ENCODE results near the gene PTPRD. TPM values are rescaled to one million over a fixed set of nuclear protein-coding genes. Genes with fewer than 3 reads are reported as not detected.

Gene PTPRD
- total RNA-seq, 1 donor from 2014 or later = 0.05 TPM

DNA sequence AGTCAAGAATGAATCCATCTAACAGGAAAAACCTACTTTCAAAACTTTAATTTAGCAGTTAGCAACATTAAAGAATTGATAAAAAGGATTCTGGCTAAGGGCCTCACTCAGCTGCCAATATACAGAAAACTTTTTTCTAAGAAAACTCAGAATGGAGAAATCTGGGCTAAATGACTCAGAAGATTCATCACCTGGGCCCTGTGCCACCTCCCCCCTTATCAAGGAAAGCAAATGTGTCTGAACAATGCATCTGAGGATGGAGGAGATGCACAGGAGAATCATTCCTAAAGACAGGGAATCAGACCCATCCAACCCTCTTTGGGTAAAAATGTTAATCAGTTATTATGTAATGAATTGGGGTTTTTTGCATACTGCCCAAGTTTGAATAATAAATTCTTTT is 2221.2 kb downstream of the PTPRD start:
- DNase-seq (ENCODE audit: low spot score) = no peak
- Mint-ChIP-seq H3K27ac (no peak overlapping the region), H3K27me3 (ENCODE audit: insufficient read depth) (peaks cover 2% of the 10 kb centered on the region), H3K4me3 (no peak overlapping the region), H3K4me1 (ENCODE audit: low read depth) (no peaks in the 10 kb centered on the region), H3K36me3 (ENCODE audit: low read depth) (no peaks in the 10 kb centered on the region), H3K9me3 (no peaks in the 10 kb centered on the region)
- intact Hi-C loops (cut with micrococcal nuclease) = no loop called here

DNA sequence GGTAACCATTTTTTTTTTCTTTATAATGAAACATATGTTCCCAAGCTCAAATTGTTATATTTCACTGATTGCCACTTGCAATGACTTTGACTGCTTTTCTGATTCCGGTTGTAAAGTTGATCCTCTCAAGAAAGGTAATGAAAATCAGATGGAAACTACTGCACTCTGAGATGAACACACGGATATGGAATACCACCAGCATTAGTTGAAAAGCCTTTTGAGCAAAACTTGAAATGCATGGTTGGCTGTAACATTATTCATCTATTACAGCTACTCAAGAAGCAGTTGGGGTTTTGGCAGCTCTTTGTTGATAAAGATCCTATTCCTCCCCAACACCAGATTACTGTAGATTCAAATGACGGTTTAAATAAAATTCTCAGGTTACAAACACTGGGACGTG is 2221.7 kb downstream of the PTPRD start:
- intact Hi-C loops (cut with micrococcal nuclease) = no loop called here
- no peaks in the 10 kb centered on the region for H3K4me1 Mint-ChIP-seq (ENCODE audit: low read depth)
- H3K36me3 Mint-ChIP-seq (ENCODE audit: low read depth) = no peaks in the 10 kb centered on the region

DNA sequence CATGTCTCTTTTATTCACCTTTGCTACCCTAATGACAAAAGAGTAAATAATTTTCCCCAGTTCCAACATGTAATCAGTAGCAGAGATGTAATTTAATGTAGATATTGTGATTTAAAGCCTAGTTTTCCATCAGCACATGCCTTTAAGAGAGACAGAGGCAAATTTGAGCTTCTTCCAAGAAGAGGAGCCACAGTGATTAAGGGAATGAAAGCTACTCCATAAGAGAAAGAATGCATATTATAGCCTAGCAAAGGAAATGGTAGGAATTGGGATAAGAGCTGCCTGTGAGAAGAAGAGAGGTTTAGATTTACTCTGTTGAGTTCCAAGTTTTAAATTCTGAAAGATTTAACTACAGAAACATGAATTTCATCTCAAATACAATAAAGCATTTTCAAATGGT is 2222.2 kb downstream of the PTPRD start:
- no peak overlapping the region for H3K27ac Mint-ChIP-seq
- H3K4me3 Mint-ChIP-seq = no peak overlapping the region
- H3K27me3 Mint-ChIP-seq (ENCODE audit: insufficient read depth) = peaks cover under 1% of the 10 kb centered on the region
- no peak for DNase-seq (ENCODE audit: low spot score)
- intact Hi-C loops (cut with micrococcal nuclease) = no loop called here
- no peaks in the 10 kb centered on the region for H3K9me3 Mint-ChIP-seq
- no peaks in the 10 kb centered on the region for H3K36me3 Mint-ChIP-seq (ENCODE audit: low read depth)
- no peaks in the 10 kb centered on the region for H3K4me1 Mint-ChIP-seq (ENCODE audit: low read depth)

More for the DNA sequence above, 2221.7 kb downstream of the PTPRD start:
- Mint-ChIP-seq H3K4me3 (no peak overlapping the region), H3K27me3 (ENCODE audit: insufficient read depth) (peaks cover 2% of the 10 kb centered on the region), H3K9me3 (no peaks in the 10 kb centered on the region), H3K27ac (no peak overlapping the region)
- no peak for DNase-seq (ENCODE audit: low spot score)

DNA sequence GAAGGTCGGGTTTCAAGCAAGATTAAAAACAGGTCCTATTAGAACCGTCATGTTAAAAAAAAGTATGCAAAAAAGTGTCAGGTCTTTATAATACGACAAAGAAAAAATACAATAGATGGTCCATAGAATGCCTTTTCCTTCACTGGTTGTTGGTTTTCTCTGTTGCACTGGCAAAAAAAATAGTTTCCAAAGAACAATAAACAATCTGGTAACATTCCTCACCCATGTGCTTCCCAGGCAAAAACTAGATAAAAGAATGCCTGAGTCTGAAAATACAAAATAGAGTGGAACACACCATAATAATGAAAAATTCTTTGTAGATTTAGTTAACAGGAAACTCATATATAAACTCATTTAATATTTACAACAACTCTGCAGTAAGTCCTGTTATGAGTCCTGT is 2223.3 kb downstream of the PTPRD start:
- Mint-ChIP-seq H3K4me3 (no peak overlapping the region), H3K27me3 (ENCODE audit: insufficient read depth) (no peaks in the 10 kb centered on the region), H3K36me3 (ENCODE audit: low read depth) (no peaks in the 10 kb centered on the region), H3K4me1 (ENCODE audit: low read depth) (no peaks in the 10 kb centered on the region), H3K9me3 (no peaks in the 10 kb centered on the region), H3K27ac (no peak overlapping the region)
- intact Hi-C loops (cut with micrococcal nuclease) = no loop called here
- DNase-seq (ENCODE audit: low spot score) = no peak

DNA sequence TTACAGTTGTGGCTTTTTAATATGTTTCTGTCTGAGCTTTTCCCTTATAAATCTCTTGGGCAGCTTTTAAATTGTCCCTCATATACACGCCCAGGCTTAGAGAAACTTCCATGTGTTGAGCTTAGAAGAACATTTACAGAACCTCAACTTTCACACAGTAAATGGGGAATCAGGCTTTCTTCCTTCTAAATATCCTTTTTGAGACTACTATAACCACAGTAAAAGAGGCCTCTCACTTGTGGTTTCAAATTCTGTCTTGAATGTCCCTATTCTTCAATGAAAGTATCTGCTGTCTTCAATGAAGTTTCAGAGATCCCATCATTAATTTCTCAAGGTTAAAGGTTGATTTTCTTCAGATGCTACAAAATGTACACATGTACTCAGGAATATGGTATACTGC is 2224.7 kb downstream of the PTPRD start:
- no peak overlapping the region for H3K27ac Mint-ChIP-seq
- DNase-seq (ENCODE audit: low spot score) = no peak
- H3K9me3 Mint-ChIP-seq = no peaks in the 10 kb centered on the region
- intact Hi-C loops (cut with micrococcal nuclease) = no loop called here
- H3K4me1 Mint-ChIP-seq (ENCODE audit: low read depth) = no peaks in the 10 kb centered on the region
- H3K27me3 Mint-ChIP-seq (ENCODE audit: insufficient read depth) = no peaks in the 10 kb centered on the region
- H3K36me3 Mint-ChIP-seq (ENCODE audit: low read depth) = no peaks in the 10 kb centered on the region
- H3K4me3 Mint-ChIP-seq = no peak overlapping the region

DNA sequence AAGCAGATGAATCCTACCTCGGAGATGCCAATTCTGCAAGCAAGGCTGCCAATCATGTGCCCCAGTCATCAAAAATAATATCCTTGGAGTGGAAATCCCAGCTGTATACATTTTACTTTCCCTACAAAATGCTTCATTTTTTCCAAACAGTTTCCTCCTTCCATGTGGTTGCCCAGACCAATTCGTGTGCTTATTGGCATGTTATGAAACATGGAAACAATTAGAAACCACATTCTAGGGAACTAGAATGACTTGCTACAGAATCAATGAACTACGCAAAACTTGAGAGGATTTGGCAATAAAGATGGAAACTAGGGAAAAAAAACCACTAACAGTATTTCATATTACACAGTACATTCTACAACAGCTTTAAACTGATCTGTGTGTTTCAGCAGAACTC is 2228.7 kb downstream of the PTPRD start:
- no peaks in the 10 kb centered on the region for H3K36me3 Mint-ChIP-seq (ENCODE audit: low read depth)
- H3K4me1 Mint-ChIP-seq (ENCODE audit: low read depth) = no peaks in the 10 kb centered on the region
- H3K27me3 Mint-ChIP-seq (ENCODE audit: insufficient read depth) = no peaks in the 10 kb centered on the region
- intact Hi-C loops (cut with micrococcal nuclease) = no loop called here
- H3K9me3 Mint-ChIP-seq = no peaks in the 10 kb centered on the region
- H3K4me3 Mint-ChIP-seq = no peak overlapping the region
- DNase-seq (ENCODE audit: low spot score) = no peak
- H3K27ac Mint-ChIP-seq = no peak overlapping the region

DNA sequence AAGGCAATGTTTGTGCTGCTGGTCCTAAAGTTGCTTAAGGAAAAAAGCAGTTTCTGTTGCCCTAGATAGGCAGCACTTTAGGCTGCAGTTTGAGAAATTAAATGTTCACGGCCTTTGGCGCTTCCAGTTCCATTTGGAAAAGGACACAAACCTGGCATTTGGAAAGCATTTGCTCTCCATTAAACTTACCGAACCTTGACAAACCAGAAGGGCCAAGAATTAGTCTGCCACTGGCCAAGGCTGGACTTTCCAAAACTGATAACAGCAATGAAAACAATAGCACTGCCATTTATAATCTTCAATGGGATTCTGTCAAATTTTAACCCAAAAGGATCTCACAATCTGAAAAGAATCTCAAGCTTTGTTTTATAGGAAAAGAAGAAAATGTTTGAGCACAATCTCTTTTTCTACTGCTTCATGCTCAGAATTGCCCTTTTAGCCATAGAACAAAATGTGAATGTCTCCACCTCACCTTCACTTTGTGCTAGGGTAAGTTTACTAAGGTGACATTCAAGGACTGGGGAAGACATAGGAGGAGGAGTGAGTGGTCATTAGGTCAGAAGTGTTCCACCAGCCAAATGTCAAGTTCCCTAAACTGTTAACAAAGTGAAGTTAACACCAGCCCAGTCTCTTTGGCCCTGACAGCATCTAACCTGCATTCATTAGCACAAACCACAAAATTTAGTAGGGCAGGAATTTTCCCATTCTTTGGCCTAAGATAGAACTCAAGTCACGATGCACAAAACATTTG is 2229.8 kb downstream of the PTPRD start:
- no peak overlapping the region for H3K27ac Mint-ChIP-seq
- intact Hi-C loops (cut with micrococcal nuclease) = no loop called here
- no peaks in the 10 kb centered on the region for H3K4me1 Mint-ChIP-seq (ENCODE audit: low read depth)
- no peaks in the 10 kb centered on the region for H3K36me3 Mint-ChIP-seq (ENCODE audit: low read depth)
- H3K9me3 Mint-ChIP-seq = no peaks in the 10 kb centered on the region
- DNase-seq (ENCODE audit: low spot score) = no peak
- no peaks in the 10 kb centered on the region for H3K27me3 Mint-ChIP-seq (ENCODE audit: insufficient read depth)
- H3K4me3 Mint-ChIP-seq = no peak overlapping the region

DNA sequence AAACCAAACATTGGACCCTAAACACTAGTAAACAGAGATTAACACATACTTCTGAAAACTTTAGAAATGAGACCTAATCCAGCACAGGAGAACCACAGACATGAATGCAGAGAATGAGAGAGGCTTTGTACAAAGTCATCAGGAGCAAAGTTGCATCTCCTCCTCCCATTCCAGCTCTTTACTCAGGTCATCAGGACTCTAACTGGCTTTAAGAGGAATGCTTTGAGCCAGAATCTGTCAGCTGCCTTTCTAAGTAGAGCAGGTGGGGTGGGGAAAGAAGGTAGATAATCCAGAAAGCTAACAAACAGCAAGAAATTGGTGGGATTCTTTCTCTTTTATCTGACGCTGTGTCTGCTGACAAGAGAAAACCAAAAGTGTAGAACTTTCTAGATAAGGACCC is 2230.5 kb downstream of the PTPRD start:
- no peak for DNase-seq (ENCODE audit: low spot score)
- Mint-ChIP-seq H3K4me3 (no peak overlapping the region), H3K4me1 (ENCODE audit: low read depth) (no peaks in the 10 kb centered on the region), H3K27me3 (ENCODE audit: insufficient read depth) (no peaks in the 10 kb centered on the region), H3K9me3 (no peaks in the 10 kb centered on the region), H3K36me3 (ENCODE audit: low read depth) (no peaks in the 10 kb centered on the region), H3K27ac (no peak overlapping the region)
- intact Hi-C loops (cut with micrococcal nuclease) = no loop called here

DNA sequence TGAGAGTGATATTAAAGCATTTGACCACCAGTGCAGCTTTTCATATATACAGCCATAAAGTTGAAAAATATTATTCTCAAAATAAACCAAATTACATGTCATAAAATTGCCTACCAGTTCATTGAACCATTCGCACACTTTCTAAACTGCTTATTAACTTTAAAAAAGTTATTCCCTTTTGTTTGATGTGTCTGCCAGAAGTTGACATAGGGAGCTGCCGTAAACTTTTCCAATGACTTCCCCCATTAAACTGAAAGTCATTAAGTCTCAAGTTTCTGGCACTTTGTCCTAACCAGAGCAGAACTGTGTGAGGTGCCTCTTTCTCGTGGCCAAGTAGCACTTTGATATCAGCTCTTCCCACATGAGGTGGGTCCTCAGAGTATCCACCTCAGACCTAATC is 2231.2 kb downstream of the PTPRD start:
- Mint-ChIP-seq H3K4me1 (ENCODE audit: low read depth) (no peaks in the 10 kb centered on the region), H3K36me3 (ENCODE audit: low read depth) (no peaks in the 10 kb centered on the region), H3K9me3 (no peaks in the 10 kb centered on the region), H3K27ac (no peak overlapping the region), H3K4me3 (no peak overlapping the region), H3K27me3 (ENCODE audit: insufficient read depth) (no peaks in the 10 kb centered on the region)
- intact Hi-C loops (cut with micrococcal nuclease) = no loop called here
- no peak for DNase-seq (ENCODE audit: low spot score)

DNA sequence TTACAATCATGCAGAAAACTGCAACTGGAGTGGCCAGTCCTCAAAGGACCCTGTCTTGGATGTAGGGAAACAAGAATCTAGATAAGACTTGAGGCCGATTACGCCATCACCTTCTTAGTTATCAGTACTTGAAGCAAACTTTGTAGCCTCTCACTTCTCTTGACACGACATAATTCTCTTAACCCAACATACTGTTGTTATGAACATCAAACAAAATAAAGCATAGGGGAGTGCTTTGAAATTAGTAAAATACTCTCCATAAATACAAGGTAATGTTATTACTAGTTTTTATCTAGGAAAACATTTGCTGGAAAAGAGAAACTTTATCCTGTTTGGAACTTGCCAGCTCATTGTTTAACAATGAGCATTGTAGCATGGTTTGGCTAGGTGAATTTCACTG is 2238.3 kb downstream of the PTPRD start:
- H3K9me3 Mint-ChIP-seq = no peaks in the 10 kb centered on the region
- H3K27ac Mint-ChIP-seq = no peak overlapping the region
- DNase-seq (ENCODE audit: low spot score) = no peak
- H3K27me3 Mint-ChIP-seq (ENCODE audit: insufficient read depth) = no peaks in the 10 kb centered on the region
- intact Hi-C loops (cut with micrococcal nuclease) = no loop called here
- H3K36me3 Mint-ChIP-seq (ENCODE audit: low read depth) = no peaks in the 10 kb centered on the region
- H3K4me1 Mint-ChIP-seq (ENCODE audit: low read depth) = no peaks in the 10 kb centered on the region
- no peak overlapping the region for H3K4me3 Mint-ChIP-seq

DNA sequence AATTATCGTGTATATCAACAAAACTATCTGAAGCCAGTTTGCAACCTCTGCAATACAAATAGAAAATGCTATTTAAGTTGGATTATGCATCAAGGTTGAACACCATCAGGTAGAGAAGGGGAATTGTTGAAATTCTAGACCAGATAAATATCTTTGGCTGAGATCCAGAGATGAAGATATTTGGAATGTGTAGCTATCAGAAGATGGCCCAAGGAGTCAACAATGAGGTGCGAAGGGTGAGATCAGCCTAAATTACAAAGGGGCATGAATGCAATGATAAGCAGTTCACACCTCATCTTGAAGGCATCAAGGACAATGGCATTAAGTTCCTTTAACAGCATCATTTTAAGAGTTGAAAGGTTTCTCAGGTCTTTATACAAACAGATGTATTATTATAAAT is 2241.1 kb downstream of the PTPRD start:
- H3K27ac Mint-ChIP-seq = no peak overlapping the region
- H3K27me3 Mint-ChIP-seq (ENCODE audit: insufficient read depth) = no peaks in the 10 kb centered on the region
- H3K36me3 Mint-ChIP-seq (ENCODE audit: low read depth) = no peaks in the 10 kb centered on the region
- intact Hi-C loops (cut with micrococcal nuclease) = no loop called here
- H3K4me1 Mint-ChIP-seq (ENCODE audit: low read depth) = no peaks in the 10 kb centered on the region
- H3K9me3 Mint-ChIP-seq = no peaks in the 10 kb centered on the region
- DNase-seq (ENCODE audit: low spot score) = no peak
- no peak overlapping the region for H3K4me3 Mint-ChIP-seq

DNA sequence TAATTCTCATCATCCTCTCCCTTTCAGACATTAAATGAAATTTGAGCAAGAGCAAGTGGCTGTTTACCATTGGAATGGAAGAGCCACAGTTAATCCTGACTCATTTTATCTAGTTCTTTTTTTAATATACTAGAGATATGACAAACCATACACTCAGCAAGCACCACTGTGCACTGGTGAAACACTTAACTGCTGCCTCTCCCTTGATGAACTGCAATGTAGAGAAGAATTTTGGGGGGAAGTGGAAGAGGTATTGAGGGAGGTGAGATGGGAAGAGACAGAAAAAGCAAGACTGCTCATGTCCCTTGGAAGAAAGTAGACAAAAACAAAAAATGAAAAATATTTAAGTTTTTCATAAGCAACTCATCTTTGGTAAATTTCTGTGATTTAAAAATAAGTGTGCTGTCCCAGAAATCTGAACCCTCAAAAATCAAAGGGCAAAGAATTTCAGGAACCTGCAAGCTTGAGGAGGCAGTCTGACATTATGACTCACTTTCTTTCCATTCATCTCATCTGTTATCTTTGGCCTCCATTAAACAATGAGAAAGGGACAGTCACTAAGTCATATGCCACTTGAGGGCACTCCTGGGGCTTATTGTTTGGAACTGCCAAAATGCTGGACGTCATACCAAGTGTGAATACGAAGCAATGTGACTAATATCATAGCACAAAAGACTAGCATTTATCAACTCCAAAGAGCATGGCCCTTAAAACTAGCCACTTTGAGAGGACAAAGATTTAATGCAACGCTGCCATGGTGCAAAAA is 2246.5 kb downstream of the PTPRD start:
- Mint-ChIP-seq H3K9me3 (no peaks in the 10 kb centered on the region), H3K4me1 (ENCODE audit: low read depth) (peaks cover 9% of the 10 kb centered on the region), H3K27ac (no peak overlapping the region), H3K4me3 (no peak overlapping the region), H3K36me3 (ENCODE audit: low read depth) (no peaks in the 10 kb centered on the region), H3K27me3 (ENCODE audit: insufficient read depth) (no peaks in the 10 kb centered on the region)
- DNase-seq (ENCODE audit: low spot score) = no peak
- intact Hi-C loops (cut with micrococcal nuclease) = no loop called here

DNA sequence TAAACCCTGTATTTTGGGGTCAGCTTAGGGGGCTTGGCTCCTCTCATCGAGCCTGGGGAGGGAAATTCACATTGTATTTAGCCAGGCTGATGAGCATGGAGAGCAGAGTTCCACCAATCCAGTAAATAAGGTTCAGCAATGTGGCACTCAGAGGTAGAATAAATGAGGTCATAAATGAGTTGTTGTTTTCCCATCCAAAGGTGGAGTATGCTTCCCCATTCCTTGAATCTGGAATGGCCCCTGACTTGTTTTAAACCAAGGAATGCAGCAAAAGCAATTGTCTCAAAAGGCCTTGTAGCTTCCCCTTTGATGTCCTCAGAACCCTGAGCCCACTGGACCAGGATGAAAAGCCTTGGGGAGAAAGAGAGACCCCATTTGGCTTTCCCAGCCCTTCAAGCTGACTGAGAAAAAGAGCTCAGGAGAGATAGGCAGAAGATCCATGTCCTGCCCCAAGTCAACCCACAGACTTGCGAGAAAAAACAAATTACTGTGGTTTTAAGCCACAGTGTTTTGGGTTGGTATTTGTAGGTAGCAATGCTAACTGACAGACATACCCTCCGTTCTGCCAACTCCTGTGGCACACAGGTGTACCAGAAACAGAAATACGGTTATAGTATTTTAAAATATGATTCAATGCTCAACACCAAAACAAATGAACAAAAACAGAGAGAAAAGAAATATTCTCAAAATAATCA is 2247.2 kb downstream of the PTPRD start:
- intact Hi-C loops (cut with micrococcal nuclease) = no loop called here
- Mint-ChIP-seq H3K9me3 (no peaks in the 10 kb centered on the region), H3K27ac (no peak overlapping the region), H3K36me3 (ENCODE audit: low read depth) (no peaks in the 10 kb centered on the region), H3K27me3 (ENCODE audit: insufficient read depth) (no peaks in the 10 kb centered on the region), H3K4me1 (ENCODE audit: low read depth) (peaks cover 9% of the 10 kb centered on the region), H3K4me3 (no peak overlapping the region)
- no peak for DNase-seq (ENCODE audit: low spot score)
